HG03575 (cell line): Measurements from ENCODE around the gene EPS8.
A peak's percentile ranks its signal among the peaks of the same experiment; 100 is the strongest.

Experiments used
- ATAC-seq: cut with Tn5 transposase; IDR thresholded peaks from one replicate; pipeline ENCODE4 v1.9.1; 2021; ENCODE audit not compliant: unreplicated experiment, insufficient number of reproducible peaks, low FRiP score; ENCODE audit errors: extremely low read depth

EPS8 gene

DNA sequence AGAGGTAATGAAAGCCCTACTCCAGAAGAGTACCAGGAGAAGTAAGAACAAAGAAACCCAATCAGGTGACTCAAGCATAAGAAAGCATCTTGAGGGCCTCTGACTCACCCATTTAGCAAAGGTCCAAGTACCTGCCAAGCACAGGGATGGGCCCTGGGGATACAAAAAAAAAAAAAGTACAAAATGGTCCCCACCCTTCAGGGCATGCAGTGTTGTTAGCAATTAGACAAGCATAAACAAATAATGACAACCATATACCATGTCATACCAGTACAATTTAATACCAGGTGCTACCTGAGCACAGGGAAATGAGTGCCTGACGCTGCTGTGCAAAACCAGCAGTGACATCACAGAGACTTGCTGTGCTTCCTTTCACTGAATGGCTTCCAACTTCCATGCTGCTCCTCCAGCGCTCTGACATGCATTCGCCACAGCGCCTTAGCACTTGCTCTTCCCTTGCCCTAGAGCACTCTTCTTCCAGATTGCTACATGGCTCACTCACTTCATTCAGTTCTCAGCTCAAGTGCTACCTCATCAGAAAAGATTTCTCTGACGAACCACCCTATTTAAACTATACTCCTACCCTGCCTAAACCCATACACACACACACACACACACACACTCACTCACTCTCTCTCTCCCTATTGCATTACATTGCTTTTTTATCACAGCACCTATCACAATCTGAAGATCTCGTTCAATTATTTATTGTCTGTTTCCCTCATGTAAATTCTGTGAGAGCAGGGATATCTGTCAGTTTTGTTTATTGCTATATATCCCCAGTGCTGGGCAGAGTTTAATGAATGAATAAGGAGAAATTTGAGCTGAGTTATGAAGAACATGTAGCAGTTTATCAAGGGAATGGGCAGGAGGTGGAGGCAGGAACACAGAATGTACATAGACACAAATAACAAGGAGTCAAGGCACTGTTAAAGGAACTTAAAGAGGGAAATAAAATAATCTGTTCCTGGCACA is 12.9 kb upstream of the EPS8 start:
- no peak for ATAC-seq

GRCh38 chr12:15800278-15800677 is 11.1 kb upstream of the EPS8 start:
- ATAC-seq, result no peak

GRCh38 chr12:15797818-15798217 is 8.6 kb upstream of the EPS8 start:
- ATAC-seq, result no peak

GRCh38 chr12:15796493-15797141 is 7.4 kb upstream of the EPS8 start:
- ATAC-seq, result no peak

GRCh38 chr12:15794836-15795235 is 5.6 kb upstream of the EPS8 start:
- ATAC-seq, result no peak

GRCh38 chr12:15794196-15794595 is 5.0 kb upstream of the EPS8 start:
- no peak for ATAC-seq

DNA sequence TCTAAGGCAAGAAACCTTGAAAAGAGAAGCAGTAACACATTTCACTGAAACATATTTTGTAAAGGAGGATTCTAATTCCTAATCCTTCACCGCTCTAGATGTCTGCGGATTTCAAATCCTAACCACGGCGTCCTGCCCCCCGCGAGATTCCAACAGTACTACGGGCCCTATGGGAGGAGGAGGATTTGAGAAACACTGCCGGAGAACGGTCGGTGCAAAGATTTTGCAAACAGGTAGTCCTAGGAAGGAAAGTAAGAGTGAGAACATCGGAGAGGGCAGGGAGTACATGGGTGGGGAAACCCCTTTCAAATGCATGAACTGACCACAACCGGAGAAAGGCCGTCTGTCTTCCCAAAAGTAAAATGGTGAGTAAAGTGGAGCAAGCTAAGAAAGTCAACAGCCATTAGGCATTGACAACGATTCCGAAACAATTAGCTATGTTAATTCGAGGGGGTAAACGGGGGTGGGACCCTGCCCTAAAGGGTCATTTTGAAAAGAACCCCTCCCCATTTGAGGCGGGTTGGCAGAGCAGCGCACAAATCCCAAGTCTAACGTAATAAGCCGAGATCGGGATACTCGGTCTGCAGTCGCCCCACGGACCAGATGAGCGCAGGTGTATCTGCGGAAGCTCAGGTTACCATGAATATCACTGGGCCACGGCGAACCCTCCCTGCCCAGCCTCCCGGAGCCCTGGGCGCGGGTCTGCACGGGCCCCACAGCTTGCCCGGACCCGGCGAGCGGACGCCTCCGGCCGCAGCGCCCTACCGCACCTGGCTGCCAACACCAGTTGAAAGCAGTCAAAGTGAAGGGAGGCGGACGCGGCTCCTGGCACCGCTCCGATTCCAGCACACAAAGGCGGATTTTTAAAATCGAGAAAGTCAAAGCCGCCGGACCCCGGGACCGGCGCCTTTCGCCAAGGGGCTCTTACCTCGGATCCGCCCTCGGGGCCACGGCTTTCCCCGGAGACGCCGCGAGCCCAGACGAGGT is 662 bp downstream of the EPS8 start:
- ATAC-seq, result peak; percentile 6

DNA sequence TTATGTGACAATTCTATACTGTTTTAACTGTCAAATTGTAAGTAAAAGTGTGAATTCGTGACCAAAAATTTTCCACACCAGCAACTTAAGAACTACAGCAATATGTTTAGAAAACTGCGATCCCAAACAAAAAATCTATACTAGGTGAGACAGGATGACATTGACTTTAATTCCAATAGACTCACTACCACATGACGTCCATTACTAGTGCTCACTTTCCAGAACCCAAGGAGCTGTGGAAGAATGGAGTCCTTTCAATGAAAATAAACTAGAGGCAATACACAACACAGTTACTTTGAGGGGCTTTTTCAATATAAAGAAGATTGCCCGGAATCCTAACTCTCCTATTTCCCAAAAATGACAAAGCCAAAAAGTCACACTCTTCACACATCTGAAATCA is 1.4 kb downstream of the EPS8 start:
- no peak for ATAC-seq

GRCh38 chr12:15786772-15787171 is 2.4 kb downstream of the EPS8 start:
- no peak for ATAC-seq

DNA sequence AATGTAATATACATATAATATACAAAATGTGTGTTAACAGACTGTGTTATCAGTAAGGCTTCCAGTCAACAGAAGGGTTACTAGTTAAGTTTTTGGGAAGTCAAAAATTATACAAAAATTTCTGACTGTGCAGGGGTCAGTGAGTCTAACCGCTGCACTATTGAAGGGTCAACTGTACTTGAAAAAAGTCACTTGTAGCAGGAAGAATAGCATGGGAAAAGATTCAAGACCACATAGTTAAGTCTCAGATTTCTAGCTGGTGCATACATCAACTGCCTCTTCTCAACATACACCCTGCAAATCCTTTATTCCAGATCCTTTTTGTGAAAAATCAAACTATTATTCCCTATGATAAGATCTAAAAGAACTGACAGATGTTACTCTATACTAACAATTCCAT is 5.9 kb downstream of the EPS8 start:
- ATAC-seq, result no peak

DNA sequence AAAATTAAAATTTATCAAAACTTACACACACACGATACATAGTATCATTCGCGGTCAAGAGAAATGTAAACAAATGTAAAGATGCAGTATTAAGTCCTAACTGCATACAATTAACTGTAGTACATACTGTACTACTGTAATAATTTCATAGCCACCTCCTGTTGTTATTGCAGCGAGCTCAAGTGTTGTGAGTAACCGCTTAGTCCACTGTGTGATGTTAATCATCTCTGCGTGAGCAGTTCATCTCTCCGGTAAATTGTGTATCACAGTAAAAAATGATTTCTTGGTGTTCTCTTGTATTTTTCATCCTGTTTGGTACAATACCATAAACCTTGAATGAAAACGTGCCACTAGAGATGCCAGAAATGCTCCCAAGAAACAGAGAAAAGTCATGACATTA is 6.5 kb downstream of the EPS8 start:
- no peak for ATAC-seq

- ATAC-seq, result no peak
Observed at GRCh38 chr12:15779925-15780324, 9.3 kb downstream of the EPS8 start.

DNA sequence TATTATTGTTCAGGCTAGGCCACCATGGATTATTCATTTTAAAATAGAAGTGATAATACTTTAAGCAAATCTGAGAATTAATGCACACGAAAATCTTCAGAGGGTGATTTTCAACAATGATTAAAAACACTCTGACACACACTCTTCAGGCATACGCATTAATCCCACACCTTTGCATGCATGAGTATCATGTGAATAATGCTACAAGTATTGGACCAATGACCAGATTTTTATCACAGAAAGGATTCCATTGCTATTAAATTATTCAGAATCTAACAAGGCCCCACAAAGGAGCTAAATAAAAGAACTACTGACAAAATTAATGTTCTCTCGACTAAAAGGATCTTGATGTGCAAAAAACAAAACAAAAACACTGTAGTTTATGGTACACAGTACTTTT is 11.1 kb downstream of the EPS8 start:
- ATAC-seq, result no peak

GRCh38 chr12:15777355-15778012 is 11.7 kb downstream of the EPS8 start:
- ATAC-seq, result no peak

DNA sequence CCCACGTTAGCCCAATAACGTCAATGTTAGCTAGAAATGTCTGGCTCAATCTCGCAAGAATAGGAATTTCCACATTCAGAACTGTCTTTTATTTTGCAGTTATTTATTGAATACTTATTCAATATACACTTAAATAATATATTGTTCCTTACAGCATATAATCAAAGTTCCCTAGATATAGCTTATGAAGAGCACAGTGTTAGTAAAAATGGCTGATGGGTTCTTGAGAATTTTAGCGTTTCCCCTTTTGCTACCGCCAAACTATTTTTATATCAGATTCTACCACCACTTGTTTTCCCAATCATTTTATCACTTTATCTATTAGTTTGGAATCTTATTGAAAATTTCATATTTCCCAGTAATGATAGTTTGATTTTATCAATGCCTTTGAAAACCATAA is 12.7 kb downstream of the EPS8 start:
- no peak for ATAC-seq

- no peak for ATAC-seq
Observed at GRCh38 chr12:15774819-15775218, 14.4 kb downstream of the EPS8 start.

DNA sequence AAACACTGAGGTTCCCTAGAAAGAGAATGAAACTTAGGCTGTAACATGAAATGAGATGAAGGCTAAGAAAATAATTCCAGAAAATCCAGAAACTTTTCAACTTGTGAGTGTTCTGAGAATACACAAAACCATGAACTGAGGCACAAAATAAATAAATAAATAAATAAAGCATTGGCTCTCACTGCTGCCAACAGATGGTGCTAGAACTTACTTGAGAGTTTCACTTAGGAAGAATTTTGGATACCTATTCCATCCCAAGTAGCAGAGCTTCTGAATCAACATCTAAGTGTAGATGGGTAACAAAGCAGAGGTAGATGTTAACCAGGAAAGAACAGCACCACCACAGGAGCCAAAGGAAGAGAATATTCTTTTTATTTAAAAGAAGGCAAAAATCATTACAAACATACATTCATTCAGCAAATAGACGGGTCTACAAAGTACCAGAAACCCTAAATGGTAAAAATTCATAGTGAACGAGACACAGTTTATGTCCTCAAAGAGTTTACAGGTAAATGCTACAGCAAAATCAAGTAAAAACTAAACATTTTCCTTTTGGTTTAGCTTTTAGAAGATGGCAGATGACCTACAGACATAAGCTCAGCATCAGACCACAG is 16.7 kb downstream of the EPS8 start:
- ATAC-seq, result no peak

- ATAC-seq, result no peak
Observed at GRCh38 chr12:15770581-15770980, 18.6 kb downstream of the EPS8 start.
